Gastrocnemius medialis (tissue), 4 donors: ENCODE measurements around the gene TRAK1. TPM values are rescaled to one million over a fixed set of nuclear protein-coding genes. Genes with fewer than 3 reads are reported as not detected.
"Not testable (repeated sequence)": the region's sequence is repeated elsewhere in the genome, so short reads cannot be mapped to it uniquely, and the experiment has no call there.

Experiments
- ATAC-seq, 2 donors: fragments of 150-250 bp; one replicate each; pipeline ENCODE4 v1.9.1; 2016
- DNase-seq, 2 donors: peaks; one replicate each; pipeline ENCODE4 v3.0.0-alpha.2; 2019
- H3K27ac ChIP-seq, 4 donors: fragments of 200-600 bp; sonication (generic); 1 replicate in 1 of 4; 2 replicates in 3 of 4; pipeline ENCODE4 v1.5.1; 2016 to 2018; ENCODE audit warnings: mild to moderate bottlenecking in 2 of 4, moderate library complexity in 1 of 4
- H3K27me3 ChIP-seq, 3 donors: fragments of 200-600 bp; sonication (generic) in 2 of 3; 1 replicate in 1 of 3; 2 replicates in 2 of 3; pipeline versions ENCODE4 v1.5.1 to v1.6.0; 2016 to 2019; ENCODE audit warnings: mild to moderate bottlenecking in 1 of 3, moderate library complexity in 1 of 3
- H3K36me3 ChIP-seq, 2 donors: fragments of 200-600 bp; sonication (generic) in 1 of 2; one replicate each; pipeline ENCODE4 v1.5.1; 2017 to 2018
- H3K4me1 ChIP-seq, 2 donors: fragments of 200-600 bp; sonication (generic) in 1 of 2; one replicate each; pipeline ENCODE4 v1.5.1; 2016 to 2017; ENCODE audit warnings: mild to moderate bottlenecking in 2 of 2
- H3K4me3 ChIP-seq, 4 donors: fragments of 200-600 bp; sonication (generic) in 3 of 4; 1 replicate in 1 of 4; 2 replicates in 3 of 4; pipeline ENCODE4 v1.5.1; 2016 to 2019; ENCODE audit warnings: mild to moderate bottlenecking in 2 of 4
- H3K9me3 ChIP-seq, 3 donors: fragments of 200-600 bp; sonication (generic) in 2 of 3; 1 replicate in 1 of 3; 2 replicates in 2 of 3; pipeline ENCODE4 v1.5.1; 2016 to 2019
- CTCF ChIP-seq, 5 experiments: fragments of 450-650 bp in 3 of 5; fragments of 200-600 bp in 2 of 5; sonication (generic) in 2 of 5; IDR thresholded peaks in 4 of 5; conservative IDR thresholded peaks in 1 of 5; 1 replicate in 4 of 5; 2 replicates in 1 of 5; pipeline ENCODE4 v1.5.1; 2016 to 2019; ENCODE audit warnings: antibody characterized with exemption in 5 of 5, mild to moderate bottlenecking in 3 of 5, moderate library complexity in 3 of 5
- POLR2A ChIP-seq, 2 donors: fragments of 450-650 bp; IDR thresholded peaks; one replicate each; pipeline ENCODE4 v1.6.1; 2017; ENCODE audit warnings: antibody characterized with exemption in 2 of 2, mild to moderate bottlenecking in 2 of 2, moderate library complexity in 2 of 2
- in situ Hi-C, 4 donors: fragments of 200-750 bp; cut with MboI; loops; one replicate each; pipeline versions ENCODE4 v1.15.0 to v1.8.0; 2017; ENCODE audit warnings: low sequenced_read_pairs in 4 of 4
- intact Hi-C: fragments of 100-400 bp; cut with DNase I; formaldehyde crosslinking; loops from one replicate; pipeline ENCODE4 v1.15.1; 2023; ENCODE audit warnings: low total_unique reads
- total RNA-seq, 4 donors: library from RNA; depleted of rRNA; stranded (reverse); fragments of >200 nt; gene quantifications; one replicate each; pipeline versions ENCODE4 v1.1.0 to v1.2.3, GENCODE V29; 2016

Gene TRAK1
- total RNA-seq, 4 donors from 2014 or later, result 59.5 to 109 (median 98.6) TPM

GRCh38 chr3:42101481-42101880 is 10.3 kb downstream of the TRAK1 start:
- Histone ChIP-seq H3K27me3 (no peaks in the 10 kb centered on the region), H3K4me3 (no peak overlapping the region), H3K36me3 (no peaks in the 10 kb centered on the region), H3K4me1 (peaks cover 51 to 60% of the 10 kb centered on the region in 2 donors), H3K27ac (peak overlapping the region; percentile 62 to 76 (median 72)), H3K9me3 (no peaks in the 10 kb centered on the region)
- intact Hi-C loops (loop anchor here (10.0 kb wide), 1 partner anchor 1517 kb away; no protein-coding TSS in a partner anchor), in situ Hi-C loops (loop anchor here (5.0 to 25.0 kb wide), 4 partner anchors 197 to 336 kb away; no protein-coding TSS in a partner anchor)
- DNase-seq (no peak), ATAC-seq (peak; percentile 18 to 20)
- TF ChIP-seq POLR2A (IDR thresholded peaks at IDR 0.05) (no peak), CTCF (IDR thresholded peaks at IDR 0.05 in 4 of 5, conservative IDR thresholded peaks at IDR 0.05 in 1 of 5) (no peak)

GRCh38 chr3:42102571-42102970 is 11.4 kb downstream of the TRAK1 start:
- Histone ChIP-seq H3K27me3 (no peaks in the 10 kb centered on the region), H3K27ac (peak overlapping the region; percentile 62 to 76 (median 72)), H3K36me3 (no peaks in the 10 kb centered on the region), H3K9me3 (no peaks in the 10 kb centered on the region), H3K4me1 (peaks cover 42 to 49% of the 10 kb centered on the region in 2 donors), H3K4me3 (no peak overlapping the region)
- no peak for ATAC-seq
- intact Hi-C loops (loop anchor here (10.0 kb wide), 1 partner anchor 1518 kb away; no protein-coding TSS in a partner anchor), in situ Hi-C loops (loop anchor here (5.0 to 25.0 kb wide), 4 partner anchors 198 to 335 kb away; no protein-coding TSS in a partner anchor)
- no peak for TF ChIP-seq CTCF (IDR thresholded peaks at IDR 0.05 in 4 of 5, conservative IDR thresholded peaks at IDR 0.05 in 1 of 5)
- TF ChIP-seq POLR2A (IDR thresholded peaks at IDR 0.05), result no peak
- DNase-seq, result no peak

GRCh38 chr3:42103921-42104665 is 12.9 kb downstream of the TRAK1 start:
- in situ Hi-C loops, result loop anchor here (5.0 to 25.0 kb wide), 4 partner anchors 199 to 333 kb away; no protein-coding TSS in a partner anchor
- H3K4me1 ChIP-seq, result peaks cover 29 to 34% of the 10 kb centered on the region in 2 donors
- not testable (repeated sequence) for DNase-seq

GRCh38 chr3:42105994-42106393 is 14.8 kb downstream of the TRAK1 start:
- intact Hi-C loops, result loop anchor here (10.0 kb wide), 1 partner anchor 1521 kb away; no protein-coding TSS in a partner anchor
- in situ Hi-C loops, result loop anchor here (10.0 to 25.0 kb wide), 3 partner anchors 201 to 331 kb away; no protein-coding TSS in a partner anchor

More at GRCh38 chr3:42103921-42104665, 12.9 kb downstream of the TRAK1 start:
- H3K9me3 ChIP-seq, H3K36me3 ChIP-seq, H3K27me3 ChIP-seq, H3K27ac ChIP-seq, H3K4me3 ChIP-seq, ATAC-seq: not testable (repeated sequence)
- intact Hi-C loops, result loop anchor here (10.0 kb wide), 1 partner anchor 1519 kb away; no protein-coding TSS in a partner anchor

GRCh38 chr3:42106646-42107045 is 15.5 kb downstream of the TRAK1 start:
- Histone ChIP-seq H3K27me3 (no peaks in the 10 kb centered on the region), H3K9me3 (no peaks in the 10 kb centered on the region), H3K36me3 (no peaks in the 10 kb centered on the region), H3K4me1 (peaks cover 13 to 18% of the 10 kb centered on the region in 2 donors), H3K4me3 (no peak overlapping the region), H3K27ac (peak overlapping the region; percentile 48 to 70 (median 60))
- DNase-seq (no peak), ATAC-seq (peak in 1 of 2 donors; percentile 23)
- intact Hi-C loops, result loop anchor here (10.0 kb wide), 1 partner anchor 1522 kb away; no protein-coding TSS in a partner anchor
- no peak for TF ChIP-seq POLR2A (IDR thresholded peaks at IDR 0.05)
- no peak for TF ChIP-seq CTCF (IDR thresholded peaks at IDR 0.05 in 4 of 5, conservative IDR thresholded peaks at IDR 0.05 in 1 of 5)
- in situ Hi-C loops, result loop anchor here (10.0 to 25.0 kb wide), 3 partner anchors 202 to 331 kb away; no protein-coding TSS in a partner anchor

More at GRCh38 chr3:42105994-42106393, 14.8 kb downstream of the TRAK1 start:
- H3K27me3 ChIP-seq, H3K4me3 ChIP-seq, H3K9me3 ChIP-seq, DNase-seq, ATAC-seq, H3K36me3 ChIP-seq: not testable (repeated sequence)
- Histone ChIP-seq H3K27ac (peak overlapping the region; percentile 46 to 70 (median 60)), H3K4me1 (peaks cover 20 to 24% of the 10 kb centered on the region in 2 donors)
